GM12875 (cell line): ENCODE data around the gene STON2.

ENCODE experiments used
- H3K4me3 ChIP-seq: one replicate; pipeline ENCODE4 v1.5.1; 2011; ENCODE audit warnings: low read depth, low read length, control low read depth
- CTCF ChIP-seq: IDR thresholded peaks from 2 replicates; pipeline ENCODE4 v1.5.1; 2011; ENCODE audit warnings: low read depth, mild to moderate bottlenecking, control low read depth, inconsistent platforms, low read length, moderate library complexity, borderline replicate concordance; ENCODE audit not compliant: insufficient read depth

The STON2 gene

DNA sequence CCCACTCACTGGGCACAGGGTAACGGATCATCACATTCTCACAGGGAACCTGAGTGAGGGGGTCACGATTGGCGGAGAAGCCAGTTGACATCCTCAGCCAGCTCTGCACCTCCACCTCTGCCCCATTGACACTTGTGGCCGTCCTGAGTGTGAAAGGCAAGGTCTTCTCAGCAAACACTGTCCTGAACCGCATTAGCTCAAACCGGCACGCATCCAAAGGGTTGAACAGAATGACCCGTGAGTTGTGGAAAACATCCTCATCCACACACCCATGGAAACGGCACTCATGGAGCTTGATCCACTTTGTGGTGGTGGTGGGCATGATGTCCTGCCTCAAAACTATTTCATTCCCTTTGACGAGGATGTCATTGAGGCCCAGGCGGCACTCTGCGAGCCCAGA lies 123.0 kb downstream of the STON2 start:
- no peak for TF ChIP-seq CTCF
- H3K4me3 ChIP-seq, result no peak overlapping the region

GRCh38 chr14:81276073-81277069 lies 123.8 kb downstream of the STON2 start:
- H3K4me3 ChIP-seq, result no peak overlapping the region

DNA sequence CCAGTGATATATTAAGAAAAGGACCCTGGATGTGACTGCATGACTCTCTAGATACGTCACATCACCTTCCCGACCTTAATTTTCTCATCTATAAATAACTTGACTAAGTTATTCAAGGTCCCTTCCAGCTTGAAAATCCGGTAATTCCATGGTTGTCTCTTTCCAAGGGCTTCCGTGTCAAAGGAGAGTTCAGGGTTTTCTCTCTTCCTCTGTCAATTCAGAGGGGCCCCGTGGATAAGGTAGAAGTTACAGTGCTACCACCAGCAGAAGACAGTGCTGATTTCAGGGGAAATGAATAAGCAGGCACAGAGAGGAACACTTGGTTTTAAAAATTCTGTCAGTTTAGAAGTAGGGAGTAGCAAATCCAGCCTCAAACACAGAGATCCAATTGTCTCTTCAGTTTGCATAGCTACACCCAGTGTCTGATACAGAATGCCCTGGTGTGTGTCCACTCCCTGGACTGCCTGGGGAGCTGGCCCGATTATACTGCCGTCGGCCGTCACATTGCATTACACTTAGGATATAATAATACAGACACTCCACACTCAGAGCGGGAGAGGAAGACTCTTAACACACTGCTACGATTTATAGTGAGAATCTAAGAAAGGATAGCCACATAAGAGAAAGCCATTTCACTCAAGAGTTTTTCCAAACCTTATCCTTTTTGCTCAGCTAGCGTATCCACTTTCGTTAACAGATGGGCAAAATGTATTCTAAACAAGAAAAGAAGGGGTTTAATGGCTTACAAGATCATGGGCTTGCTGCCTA lies 124.6 kb downstream of the STON2 start:
- no peak overlapping the region for H3K4me3 ChIP-seq
- TF ChIP-seq CTCF, result no peak

More at GRCh38 chr14:81276073-81277069, 123.8 kb downstream of the STON2 start:
- no peak for TF ChIP-seq CTCF

GRCh38 chr14:81273961-81274575 lies 126.1 kb downstream of the STON2 start:
- no peak overlapping the region for H3K4me3 ChIP-seq
- TF ChIP-seq CTCF, result no peak

- H3K4me3 ChIP-seq, result no peak overlapping the region
- no peak for TF ChIP-seq CTCF
These were observed 126.6 kb downstream of the STON2 start for GRCh38 chr14:81273521-81273920.

- no peak for TF ChIP-seq CTCF
These were observed 127.8 kb downstream of the STON2 start for GRCh38 chr14:81272317-81272716.

More at GRCh38 chr14:81272317-81272716, 127.8 kb downstream of the STON2 start:
- no peak overlapping the region for H3K4me3 ChIP-seq
